Measurements from ENCODE around the gene PAX1.

PAX1 gene

DNA sequence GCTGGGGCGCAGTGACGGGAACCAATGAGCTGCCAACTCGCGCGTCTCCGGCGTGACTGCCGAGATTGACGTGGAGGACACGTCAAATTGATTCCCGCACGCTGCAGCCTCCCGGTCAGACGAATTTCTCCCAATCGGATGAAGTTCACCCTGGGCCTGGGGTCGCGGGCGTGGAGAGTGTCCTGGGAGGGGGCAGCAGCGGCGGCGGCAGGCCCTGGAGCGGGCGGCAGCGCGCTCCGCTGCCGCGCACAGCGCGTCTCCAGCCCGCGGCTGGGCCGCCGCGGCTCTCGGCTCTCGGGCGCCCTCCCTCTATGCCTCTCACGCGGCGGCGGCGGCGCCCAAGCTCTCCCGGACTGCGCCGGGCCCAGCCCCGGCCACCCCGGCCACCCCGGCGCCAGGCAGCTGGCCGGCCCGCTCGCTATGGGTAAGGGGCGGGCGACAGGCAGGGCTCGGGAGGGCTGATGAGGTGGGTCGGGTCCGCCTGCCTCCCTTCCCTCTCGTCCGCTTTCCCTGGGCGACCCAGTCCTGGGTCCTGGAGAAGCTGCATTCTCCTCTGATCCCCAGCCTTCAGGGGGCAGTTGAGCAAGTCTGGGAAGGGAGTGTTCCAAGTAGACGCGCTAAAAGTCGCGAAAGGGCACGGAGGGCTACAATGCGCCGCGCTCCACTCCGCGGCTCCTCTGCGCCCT is at the start of gene PAX1:
PAX1 (plus strand) TSS at position 90 of the 686 bp plus-strand sequence; CDS start at position 139, 49 bp downstream.
- H3K27ac Mint-ChIP-seq, result no peak within 1 kb of the TSS
- H3K4me3 Mint-ChIP-seq, result peak within 1 kb of the TSS; percentile 70 to 81 (median 76)
- peaks cover 33% of the 10 kb centered on the region for H3K4me1 Mint-ChIP-seq
- peaks cover 98% of the 10 kb centered on the region for H3K27me3 Mint-ChIP-seq (ENCODE audit: low read depth)
- no peaks in the 10 kb centered on the region for H3K36me3 Mint-ChIP-seq (ENCODE audit: low read depth)
- H3K9me3 Mint-ChIP-seq, result no peaks in the 10 kb centered on the region
- TF ChIP-seq, protein P1, sequence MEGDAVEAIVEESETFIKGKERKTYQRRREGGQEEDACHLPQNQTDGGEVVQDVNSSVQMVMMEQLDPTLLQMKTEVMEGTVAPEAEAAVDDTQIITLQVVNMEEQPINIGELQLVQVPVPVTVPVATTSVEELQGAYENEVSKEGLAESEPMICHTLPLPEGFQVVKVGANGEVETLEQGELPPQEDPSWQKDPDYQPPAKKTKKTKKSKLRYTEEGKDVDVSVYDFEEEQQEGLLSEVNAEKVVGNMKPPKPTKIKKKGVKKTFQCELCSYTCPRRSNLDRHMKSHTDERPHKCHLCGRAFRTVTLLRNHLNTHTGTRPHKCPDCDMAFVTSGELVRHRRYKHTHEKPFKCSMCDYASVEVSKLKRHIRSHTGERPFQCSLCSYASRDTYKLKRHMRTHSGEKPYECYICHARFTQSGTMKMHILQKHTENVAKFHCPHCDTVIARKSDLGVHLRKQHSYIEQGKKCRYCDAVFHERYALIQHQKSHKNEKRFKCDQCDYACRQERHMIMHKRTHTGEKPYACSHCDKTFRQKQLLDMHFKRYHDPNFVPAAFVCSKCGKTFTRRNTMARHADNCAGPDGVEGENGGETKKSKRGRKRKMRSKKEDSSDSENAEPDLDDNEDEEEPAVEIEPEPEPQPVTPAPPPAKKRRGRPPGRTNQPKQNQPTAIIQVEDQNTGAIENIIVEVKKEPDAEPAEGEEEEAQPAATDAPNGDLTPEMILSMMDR (IDR thresholded peaks at IDR 0.05; ENCODE audit: unreplicated experiment in 3 of 3), result no peak

DNA sequence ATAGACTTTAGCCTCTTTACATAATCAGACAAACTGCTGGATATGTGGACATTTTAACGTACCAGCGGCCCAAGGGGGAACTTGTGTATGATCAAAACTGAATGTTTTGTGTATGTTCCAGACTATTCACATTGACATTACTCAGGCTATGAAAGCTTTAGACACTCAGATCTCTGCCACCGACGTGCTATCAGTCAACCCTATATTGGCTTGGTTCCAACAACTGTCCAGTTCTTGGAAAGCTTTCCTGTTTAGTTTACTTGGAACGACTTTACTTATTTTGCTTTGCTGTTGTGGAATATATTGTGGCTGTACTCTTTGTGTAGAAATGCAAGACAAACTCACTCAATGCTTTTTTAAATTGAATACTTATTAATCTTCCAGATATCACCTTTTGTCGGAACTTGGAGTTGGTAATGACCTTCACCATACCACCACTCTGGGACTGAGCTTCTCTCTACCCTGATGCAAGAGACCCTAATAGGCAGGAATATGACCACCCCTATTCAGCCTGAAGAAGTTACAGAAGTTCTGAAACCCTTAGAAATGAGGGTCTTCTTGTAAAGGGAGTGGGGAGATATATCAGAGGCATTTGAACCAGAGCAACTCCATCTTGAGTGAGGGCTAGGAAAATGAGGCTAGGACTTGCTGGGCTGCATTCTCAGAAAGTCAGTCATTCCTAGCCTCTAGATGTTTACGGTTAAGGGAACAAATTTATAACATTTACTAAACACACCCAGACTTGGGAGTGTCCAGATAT is 49.0 kb upstream of the PAX1 start:
- no peaks in the 10 kb centered on the region for H3K4me1 Mint-ChIP-seq
- H3K27ac Mint-ChIP-seq, result no peak overlapping the region
- no peaks in the 10 kb centered on the region for H3K36me3 Mint-ChIP-seq (ENCODE audit: low read depth)
- TF ChIP-seq, protein P1 (IDR thresholded peaks at IDR 0.05; ENCODE audit: unreplicated experiment in 3 of 3), result no peak
- H3K9me3 Mint-ChIP-seq, result no peaks in the 10 kb centered on the region
- H3K27me3 Mint-ChIP-seq (ENCODE audit: low read depth), result peaks cover 25% of the 10 kb centered on the region
- H3K4me3 Mint-ChIP-seq, result no peak overlapping the region

DNA sequence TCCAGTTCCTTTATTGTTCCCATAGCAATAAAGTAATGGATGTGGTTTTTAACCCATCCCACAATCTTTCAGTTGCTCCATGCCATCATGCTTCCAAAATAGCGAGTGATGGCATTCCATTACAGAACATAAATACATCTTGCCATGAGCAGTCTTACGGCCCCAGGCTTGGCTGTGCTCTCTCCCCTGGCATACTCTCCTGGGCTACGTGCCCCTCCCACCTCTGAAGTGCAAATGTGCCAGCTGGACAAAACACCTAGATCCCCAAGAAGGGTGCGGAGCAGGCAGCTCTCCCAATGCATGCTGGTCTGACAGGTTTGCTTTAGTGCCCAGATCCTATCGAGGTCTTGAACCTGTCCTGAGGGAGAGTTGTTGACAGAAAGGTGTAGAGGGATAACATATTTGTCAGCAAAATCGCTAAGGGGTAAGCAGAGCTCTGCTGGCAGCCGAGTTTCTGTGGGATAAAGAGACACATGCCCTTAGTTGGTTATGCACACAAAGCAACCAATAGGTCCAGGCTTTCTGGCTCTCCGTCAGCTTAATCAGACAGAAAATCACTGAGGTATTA is 43.9 kb upstream of the PAX1 start:
- H3K27ac Mint-ChIP-seq, result no peak overlapping the region
- no peak overlapping the region for H3K4me3 Mint-ChIP-seq
- no peaks in the 10 kb centered on the region for H3K4me1 Mint-ChIP-seq
- H3K27me3 Mint-ChIP-seq (ENCODE audit: low read depth), result peaks cover 25% of the 10 kb centered on the region
- no peaks in the 10 kb centered on the region for H3K9me3 Mint-ChIP-seq
- H3K36me3 Mint-ChIP-seq (ENCODE audit: low read depth), result no peaks in the 10 kb centered on the region
- TF ChIP-seq, protein P1 (IDR thresholded peaks at IDR 0.05; ENCODE audit: unreplicated experiment in 3 of 3), result no peak

DNA sequence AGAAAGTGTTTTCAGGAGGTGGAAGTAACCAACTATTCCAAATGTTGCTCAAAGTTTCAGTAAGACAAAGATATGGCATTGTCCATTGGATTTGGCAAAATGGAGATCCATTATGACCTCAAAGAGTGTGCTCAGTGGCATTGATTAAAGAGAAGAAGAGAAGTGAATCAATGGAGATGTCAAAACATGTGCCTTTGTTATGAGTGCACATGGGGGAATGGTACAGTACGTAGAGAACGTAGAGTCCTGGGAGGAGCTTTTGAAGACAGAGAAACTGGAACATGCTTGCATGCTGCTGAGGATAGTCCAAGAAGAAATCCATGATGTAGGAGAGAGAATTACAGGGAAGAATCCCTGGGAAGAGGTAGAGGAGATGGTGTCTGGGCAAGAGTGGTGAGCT is 42.0 kb upstream of the PAX1 start:
- no peak overlapping the region for H3K4me3 Mint-ChIP-seq
- H3K27me3 Mint-ChIP-seq (ENCODE audit: low read depth), result peaks cover 20% of the 10 kb centered on the region
- H3K27ac Mint-ChIP-seq, result no peak overlapping the region
- no peaks in the 10 kb centered on the region for H3K4me1 Mint-ChIP-seq
- no peaks in the 10 kb centered on the region for H3K9me3 Mint-ChIP-seq
- TF ChIP-seq, protein P1 (IDR thresholded peaks at IDR 0.05; ENCODE audit: unreplicated experiment in 3 of 3), result no peak
- H3K36me3 Mint-ChIP-seq (ENCODE audit: low read depth), result no peaks in the 10 kb centered on the region

DNA sequence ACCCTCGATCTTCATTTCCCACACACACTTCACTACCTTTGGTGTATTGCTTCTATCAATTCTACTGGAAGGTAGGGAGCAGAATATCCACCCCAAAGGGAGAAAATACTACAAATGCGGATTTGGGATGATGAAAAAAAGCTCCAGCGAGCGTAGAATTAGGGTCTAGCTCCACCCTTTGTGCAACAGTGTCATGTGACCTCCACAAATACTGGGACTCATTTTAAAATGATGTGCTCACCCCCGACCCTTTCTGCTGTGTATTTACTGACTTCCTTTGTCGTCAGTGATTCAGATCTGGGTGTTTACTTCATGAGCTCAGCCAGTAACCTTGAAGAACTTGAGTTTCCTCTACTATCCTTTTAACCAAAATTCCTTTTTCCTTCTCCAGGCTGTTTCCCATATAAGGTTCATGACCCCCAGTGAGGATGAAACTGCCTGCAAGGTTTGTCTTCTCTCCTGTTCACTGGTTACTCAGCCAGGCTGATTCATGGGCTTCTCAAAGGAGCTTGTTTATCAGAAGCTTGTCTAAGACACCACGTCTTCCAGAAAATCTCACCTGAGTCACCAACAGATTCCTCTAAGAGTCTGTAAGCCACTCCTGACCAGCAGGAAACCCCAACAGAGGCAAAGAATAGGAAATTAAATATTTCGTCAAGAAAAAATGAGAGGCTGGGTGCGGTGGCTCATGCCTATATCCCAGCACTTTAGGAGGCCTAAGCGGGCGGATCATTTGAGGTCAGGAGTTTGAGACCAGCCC is 39.6 kb upstream of the PAX1 start:
- no peak overlapping the region for H3K27ac Mint-ChIP-seq
- peaks cover 11% of the 10 kb centered on the region for H3K27me3 Mint-ChIP-seq (ENCODE audit: low read depth)
- no peak overlapping the region for H3K4me3 Mint-ChIP-seq
- no peaks in the 10 kb centered on the region for H3K9me3 Mint-ChIP-seq
- H3K36me3 Mint-ChIP-seq (ENCODE audit: low read depth), result no peaks in the 10 kb centered on the region
- TF ChIP-seq, protein P1 (IDR thresholded peaks at IDR 0.05; ENCODE audit: unreplicated experiment in 3 of 3), result no peak
- H3K4me1 Mint-ChIP-seq, result no peaks in the 10 kb centered on the region

All from nephron (organoid).